ENCODE data around the gene CRMP1.

Gene CRMP1

GRCh38 chr4:5887361-5888221, 5.3 kb downstream of the CRMP1 start:
- H3K4me3 ChIP-seq (ENCODE audit: low read depth, low read length): no peak overlapping the region
- DNase-seq (ENCODE audit: low read depth): no peak
- TF ChIP-seq MYC (IDR thresholded peaks at IDR 0.05; ENCODE audit: low read depth, low read length): no peak
- no peak for TF ChIP-seq POLR2A (IDR thresholded peaks at IDR 0.05; ENCODE audit: extremely low read depth, insufficient read length)
- TF ChIP-seq CTCF (IDR thresholded peaks at IDR 0.05; ENCODE audit: low read depth, low read length): no peak
- TF ChIP-seq, protein P1, sequence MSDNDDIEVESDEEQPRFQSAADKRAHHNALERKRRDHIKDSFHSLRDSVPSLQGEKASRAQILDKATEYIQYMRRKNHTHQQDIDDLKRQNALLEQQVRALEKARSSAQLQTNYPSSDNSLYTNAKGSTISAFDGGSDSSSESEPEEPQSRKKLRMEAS (IDR thresholded peaks at IDR 0.05; ENCODE audit: low read depth, low read length): no peak

DNA sequence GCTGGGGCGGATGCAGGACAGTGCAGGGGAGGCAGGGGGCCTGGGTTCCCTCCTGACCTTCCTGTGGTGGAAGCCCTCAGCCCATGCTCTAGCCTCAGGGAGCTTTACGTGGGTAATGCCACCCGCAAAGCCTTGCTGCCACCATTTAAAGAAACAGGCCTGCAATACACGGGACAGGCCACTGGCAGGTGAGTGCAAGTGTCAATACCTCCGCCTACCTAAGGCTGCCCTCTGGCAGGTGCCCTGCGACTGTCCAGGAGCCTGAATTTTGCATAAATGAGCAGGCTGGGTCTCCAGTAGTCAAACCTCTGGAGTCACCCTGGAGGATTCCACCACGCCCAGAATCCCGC, 5.9 kb downstream of the CRMP1 start:
- no peak overlapping the region for H3K4me3 ChIP-seq (ENCODE audit: low read depth, low read length)
- TF ChIP-seq, protein P1 (IDR thresholded peaks at IDR 0.05; ENCODE audit: low read depth, low read length): no peak
- no peak for TF ChIP-seq MYC (IDR thresholded peaks at IDR 0.05; ENCODE audit: low read depth, low read length)
- no peak for TF ChIP-seq CTCF (IDR thresholded peaks at IDR 0.05; ENCODE audit: low read depth, low read length)
- no peak for TF ChIP-seq POLR2A (IDR thresholded peaks at IDR 0.05; ENCODE audit: extremely low read depth, insufficient read length)
- DNase-seq (ENCODE audit: low read depth): no peak

- TF ChIP-seq POLR2A (IDR thresholded peaks at IDR 0.05; ENCODE audit: extremely low read depth, insufficient read length): no peak
- H3K4me3 ChIP-seq (ENCODE audit: low read depth, low read length): no peak overlapping the region
- no peak for DNase-seq (ENCODE audit: low read depth)
Measured at GRCh38 chr4:5885733-5886132, 7.2 kb downstream of the CRMP1 start.

DNA sequence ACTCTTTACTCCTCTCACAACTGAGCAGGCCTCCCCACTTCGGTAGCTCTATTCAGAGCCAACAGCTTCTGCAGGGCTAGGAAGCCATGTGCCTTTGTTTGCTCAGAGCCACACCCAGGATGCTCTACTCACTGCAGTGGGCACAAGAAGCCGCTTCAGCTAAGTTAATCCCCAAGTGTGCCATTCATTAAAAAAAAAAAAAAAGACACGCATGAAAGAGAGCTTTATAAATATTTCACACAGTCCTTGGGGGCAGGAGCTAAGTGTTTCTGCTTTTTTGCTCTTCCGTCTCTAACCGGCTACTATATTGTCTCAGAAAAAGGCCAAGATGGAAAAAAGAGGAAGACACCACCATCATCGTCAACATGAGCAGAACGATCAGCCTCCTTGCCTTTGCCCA, 8.1 kb downstream of the CRMP1 start:
- no peak for TF ChIP-seq CTCF (IDR thresholded peaks at IDR 0.05; ENCODE audit: low read depth, low read length)
- TF ChIP-seq, protein P1 (IDR thresholded peaks at IDR 0.05; ENCODE audit: low read depth, low read length): no peak
- no peak for TF ChIP-seq MYC (IDR thresholded peaks at IDR 0.05; ENCODE audit: low read depth, low read length)
- TF ChIP-seq POLR2A (IDR thresholded peaks at IDR 0.05; ENCODE audit: extremely low read depth, insufficient read length): no peak
- no peak overlapping the region for H3K4me3 ChIP-seq (ENCODE audit: low read depth, low read length)
- DNase-seq (ENCODE audit: low read depth): no peak

DNA sequence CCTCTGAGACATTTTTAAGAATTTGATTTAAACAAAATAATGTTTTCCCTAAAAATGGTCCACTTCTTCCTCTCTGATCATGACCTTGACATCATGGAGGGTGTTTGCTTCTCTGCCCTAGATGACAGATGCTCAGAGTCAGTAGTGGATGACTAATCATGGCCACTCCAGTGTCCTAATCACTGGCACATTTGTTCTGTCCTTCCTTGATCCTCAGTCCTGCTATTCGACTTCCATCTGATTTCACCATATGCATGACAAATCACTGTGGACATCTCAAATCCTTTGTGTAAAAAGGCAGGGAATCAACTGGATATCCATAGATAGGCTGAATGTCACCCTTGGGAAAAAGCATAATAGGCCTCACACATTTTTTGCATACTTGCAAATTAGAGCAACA, 9.0 kb downstream of the CRMP1 start:
- DNase-seq (ENCODE audit: low read depth): no peak
- TF ChIP-seq POLR2A (IDR thresholded peaks at IDR 0.05; ENCODE audit: extremely low read depth, insufficient read length) (no peak), CTCF (IDR thresholded peaks at IDR 0.05; ENCODE audit: low read depth, low read length) (no peak), MYC (IDR thresholded peaks at IDR 0.05; ENCODE audit: low read depth, low read length) (no peak)
- TF ChIP-seq, protein P1 (IDR thresholded peaks at IDR 0.05; ENCODE audit: low read depth, low read length): no peak
- no peak overlapping the region for H3K4me3 ChIP-seq (ENCODE audit: low read depth, low read length)

- TF ChIP-seq MYC (IDR thresholded peaks at IDR 0.05; ENCODE audit: low read depth, low read length): no peak
- TF ChIP-seq CTCF (IDR thresholded peaks at IDR 0.05; ENCODE audit: low read depth, low read length): no peak
- TF ChIP-seq, protein P1 (IDR thresholded peaks at IDR 0.05; ENCODE audit: low read depth, low read length): no peak
- no peak for TF ChIP-seq POLR2A (IDR thresholded peaks at IDR 0.05; ENCODE audit: extremely low read depth, insufficient read length)
- no peak overlapping the region for H3K4me3 ChIP-seq (ENCODE audit: low read depth, low read length)
- no peak for DNase-seq (ENCODE audit: low read depth)
Measured at GRCh38 chr4:5882947-5883346, 9.9 kb downstream of the CRMP1 start.
